Mesendoderm (in vitro differentiated cells): ENCODE data around the gene PCYT1A.

Source experiments
- DNase-seq: peaks from one replicate; pipeline ENCODE4 v3.0.0; 2013
- H2AK5ac ChIP-seq: 2 replicates; pipeline ENCODE4 v1.6.1; 2013; ENCODE audit warnings: low read length, inconsistent platforms
- H2BK120ac ChIP-seq: 2 replicates; pipeline ENCODE4 v1.6.1; 2013; ENCODE audit warnings: low read depth, mild to moderate bottlenecking, low read length, moderate library complexity, mixed read lengths
- H2BK15ac ChIP-seq: replicated peaks from 2 replicates; pipeline ENCODE4 v1.6.1; 2013; ENCODE audit warnings: low read depth, mild to moderate bottlenecking, moderate library complexity
- H2BK5ac ChIP-seq: 2 replicates; pipeline ENCODE4 v1.6.1; 2013; ENCODE audit warnings: low read length, inconsistent platforms
- H3K18ac ChIP-seq: 2 replicates; pipeline ENCODE4 v1.6.1; 2013; ENCODE audit warnings: mild to moderate bottlenecking, low read length, mixed read lengths
- H3K23ac ChIP-seq: one replicate; pipeline ENCODE4 v1.6.1; 2013; ENCODE audit warnings: low read length
- H3K27ac ChIP-seq: 2 replicates; pipeline ENCODE4 v1.5.1; 2013; ENCODE audit warnings: low read depth, mild to moderate bottlenecking, inconsistent platforms, low read length, moderate library complexity
- H3K27me3 ChIP-seq: 2 replicates; pipeline ENCODE4 v1.6.1; 2013; ENCODE audit warnings: low read length, control low read depth, mild to moderate bottlenecking, inconsistent platforms; ENCODE audit not compliant: insufficient read depth, poor library complexity
- H3K36me3 ChIP-seq: 2 replicates; pipeline ENCODE4 v1.6.1; 2013; ENCODE audit warnings: low read length, inconsistent platforms; ENCODE audit not compliant: control insufficient read depth, insufficient read depth
- H3K4ac ChIP-seq: one replicate; pipeline ENCODE4 v1.6.1; 2013; ENCODE audit warnings: low read depth, mild to moderate bottlenecking, low read length, moderate library complexity
- H3K4me1 ChIP-seq: 2 replicates; pipeline ENCODE4 v1.6.1; 2013; ENCODE audit warnings: low read depth, low read length, inconsistent platforms; ENCODE audit not compliant: control insufficient read depth
- H3K4me2 ChIP-seq: 2 replicates; pipeline ENCODE4 v1.6.1; 2013; ENCODE audit warnings: low read length
- H3K4me3 ChIP-seq: 2 replicates; pipeline ENCODE4 v1.5.1; 2013; ENCODE audit warnings: mild to moderate bottlenecking, low read length
- H3K56ac ChIP-seq: one replicate; pipeline ENCODE4 v1.6.1; 2013; ENCODE audit warnings: low read length
- H3K79me1 ChIP-seq: 2 replicates; pipeline ENCODE4 v1.6.1; 2013; ENCODE audit warnings: low read length, inconsistent platforms
- H3K79me2 ChIP-seq: 2 replicates; pipeline ENCODE4 v1.6.1; 2013; ENCODE audit warnings: mild to moderate bottlenecking, low read length; ENCODE audit not compliant: control insufficient read depth, insufficient read depth
- H3K9ac ChIP-seq: 2 replicates; pipeline ENCODE4 v1.6.1; 2013; ENCODE audit warnings: low read length, inconsistent platforms
- H4K5ac ChIP-seq: one replicate; pipeline ENCODE4 v1.6.1; 2013; ENCODE audit warnings: low read length
- H4K8ac ChIP-seq: one replicate; pipeline ENCODE4 v1.6.1; 2013; ENCODE audit warnings: low read depth, mild to moderate bottlenecking, control low read depth, low read length, moderate library complexity
- WGBS: extraction: QIAGEN DNeasy Blood & Tissue Kit; methylation state at CpG from one replicate; pipeline ENCODE4 v1.1.7; 2013; ENCODE audit warnings: low lambda C conversion rate, missing lambda C conversion rate; ENCODE audit not compliant: insufficient coverage; ENCODE audit errors: extremely low coverage; 5-methylcytosine and 5-hydroxymethylcytosine counted together

PCYT1A gene

GRCh38 chr3:196232882-196233251 is 54.7 kb downstream of the PCYT1A start:
- peaks cover 1% of the 10 kb centered on the region for H3K36me3 ChIP-seq
- no peak overlapping the region for H3K23ac ChIP-seq
- H3K56ac ChIP-seq: no peak overlapping the region
- H3K79me2 ChIP-seq: no peaks in the 10 kb centered on the region
- H4K8ac ChIP-seq: no peak overlapping the region
- H3K4ac ChIP-seq: no peak overlapping the region
- H3K79me1 ChIP-seq: no peaks in the 10 kb centered on the region
- H4K5ac ChIP-seq: no peak overlapping the region
- no peak overlapping the region for H3K9ac ChIP-seq
- no peak overlapping the region for H2BK5ac ChIP-seq
- no peak overlapping the region for H3K27ac ChIP-seq
- H2AK5ac ChIP-seq: no peak overlapping the region
- no peaks in the 10 kb centered on the region for H3K4me1 ChIP-seq
- no peak overlapping the region for H2BK15ac ChIP-seq
- no peak for DNase-seq
- no peak overlapping the region for H3K4me2 ChIP-seq
- H2BK120ac ChIP-seq: no peak overlapping the region
- no peaks in the 10 kb centered on the region for H3K27me3 ChIP-seq
- H3K4me3 ChIP-seq: no peak overlapping the region
- no peak overlapping the region for H3K18ac ChIP-seq
- WGBS: no CpG with 5 or more reads among the region's 8 CpGs

- Histone ChIP-seq H3K4me1 (no peaks in the 10 kb centered on the region), H3K23ac (no peak overlapping the region), H2BK120ac (no peak overlapping the region), H3K79me1 (no peaks in the 10 kb centered on the region), H2AK5ac (no peak overlapping the region), H3K4me2 (no peak overlapping the region), H3K79me2 (no peaks in the 10 kb centered on the region), H4K5ac (no peak overlapping the region), H3K9ac (no peak overlapping the region), H3K27ac (no peak overlapping the region), H3K56ac (no peak overlapping the region), H3K27me3 (no peaks in the 10 kb centered on the region), H3K4ac (no peak overlapping the region), H3K36me3 (peaks cover under 1% of the 10 kb centered on the region), H2BK15ac (no peak overlapping the region), H3K4me3 (no peak overlapping the region), H4K8ac (no peak overlapping the region), H2BK5ac (no peak overlapping the region), H3K18ac (no peak overlapping the region)
- no peak for DNase-seq
- no CpG with 5 or more reads among the region's 12 CpGs for WGBS
Measured at GRCh38 chr3:196232154-196232881, 55.2 kb downstream of the PCYT1A start.

GRCh38 chr3:196227629-196228493 is 59.7 kb downstream of the PCYT1A start:
- no peaks in the 10 kb centered on the region for H3K79me1 ChIP-seq
- no peak overlapping the region for H4K8ac ChIP-seq
- no peak overlapping the region for H2BK120ac ChIP-seq
- H3K9ac ChIP-seq: no peak overlapping the region
- no peaks in the 10 kb centered on the region for H3K27me3 ChIP-seq
- no peak overlapping the region for H3K23ac ChIP-seq
- WGBS: no CpG with 5 or more reads among the region's 24 CpGs
- H3K27ac ChIP-seq: no peak overlapping the region
- no peak overlapping the region for H2AK5ac ChIP-seq
- H2BK15ac ChIP-seq: no peak overlapping the region
- no peaks in the 10 kb centered on the region for H3K4me1 ChIP-seq
- H3K18ac ChIP-seq: no peak overlapping the region
- no peak overlapping the region for H3K56ac ChIP-seq
- H3K36me3 ChIP-seq: no peaks in the 10 kb centered on the region
- no peaks in the 10 kb centered on the region for H3K79me2 ChIP-seq
- H3K4me2 ChIP-seq: no peak overlapping the region
- no peak overlapping the region for H3K4me3 ChIP-seq
- no peak overlapping the region for H3K4ac ChIP-seq
- no peak overlapping the region for H4K5ac ChIP-seq
- no peak overlapping the region for H2BK5ac ChIP-seq
- DNase-seq: peak; percentile 18

- H3K79me1 ChIP-seq: no peaks in the 10 kb centered on the region
- H3K23ac ChIP-seq: no peak overlapping the region
- no peak overlapping the region for H3K4me3 ChIP-seq
- H4K8ac ChIP-seq: no peak overlapping the region
- no peaks in the 10 kb centered on the region for H3K27me3 ChIP-seq
- H3K4me1 ChIP-seq: no peaks in the 10 kb centered on the region
- DNase-seq: no peak
- H2BK120ac ChIP-seq: no peak overlapping the region
- H3K4me2 ChIP-seq: no peak overlapping the region
- H3K18ac ChIP-seq: no peak overlapping the region
- H2BK15ac ChIP-seq: no peak overlapping the region
- no peaks in the 10 kb centered on the region for H3K79me2 ChIP-seq
- no CpG with 5 or more reads among the region's 14 CpGs for WGBS
- no peak overlapping the region for H3K4ac ChIP-seq
- no peak overlapping the region for H3K56ac ChIP-seq
- no peak overlapping the region for H2BK5ac ChIP-seq
- no peak overlapping the region for H3K9ac ChIP-seq
- no peaks in the 10 kb centered on the region for H3K36me3 ChIP-seq
- no peak overlapping the region for H4K5ac ChIP-seq
- H3K27ac ChIP-seq: no peak overlapping the region
- no peak overlapping the region for H2AK5ac ChIP-seq
Measured at GRCh38 chr3:196227121-196227561, 60.4 kb downstream of the PCYT1A start.

- Histone ChIP-seq H3K23ac (no peak overlapping the region), H2BK120ac (no peak overlapping the region), H4K5ac (no peak overlapping the region), H3K4me1 (no peaks in the 10 kb centered on the region), H4K8ac (no peak overlapping the region), H3K27ac (no peak overlapping the region), H3K4me2 (no peak overlapping the region), H3K56ac (no peak overlapping the region), H3K4me3 (no peak overlapping the region), H3K9ac (no peak overlapping the region), H2AK5ac (no peak overlapping the region), H2BK15ac (no peak overlapping the region), H3K27me3 (no peaks in the 10 kb centered on the region), H3K18ac (no peak overlapping the region), H2BK5ac (no peak overlapping the region), H3K36me3 (no peaks in the 10 kb centered on the region), H3K4ac (no peak overlapping the region), H3K79me2 (no peaks in the 10 kb centered on the region), H3K79me1 (no peaks in the 10 kb centered on the region)
- whole genome bisulfite sequencing: no CpG with 5 or more reads among the region's 15 CpGs
- no peak for DNase-seq
Measured at GRCh38 chr3:196225763-196226364, 61.7 kb downstream of the PCYT1A start.
